ENCODE results near the gene KMT2E.

The KMT2E gene

DNA sequence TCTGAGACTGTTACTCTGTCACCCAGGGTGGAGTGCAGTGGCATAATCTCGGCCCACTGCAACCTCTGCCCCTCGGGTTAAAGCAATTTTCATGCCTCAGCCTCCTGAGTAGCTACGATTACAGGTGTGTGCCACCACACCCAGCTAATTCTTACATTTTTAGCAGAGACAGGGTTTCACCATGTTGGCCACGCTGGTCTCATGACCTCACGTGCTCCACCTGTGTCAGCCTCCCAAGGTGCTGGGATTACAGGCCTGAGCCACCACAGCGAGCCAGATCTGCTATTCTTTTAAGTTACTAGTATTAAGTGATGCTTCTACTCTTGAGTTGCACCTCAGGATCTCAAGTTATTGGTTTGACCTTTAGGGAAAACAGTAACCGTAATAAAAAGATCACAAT lies 23.0 kb upstream of the KMT2E start:
- ATAC-seq: no peak
- TF ChIP-seq ISL1 (CRISPR knock-in tag; IDR thresholded peaks at IDR 0.05) (no peak), TCF4 (CRISPR knock-in tag; IDR thresholded peaks at IDR 0.05; ENCODE audit: borderline replicate concordance) (no peak), BACH2 (CRISPR knock-in tag; IDR thresholded peaks at IDR 0.05; ENCODE audit: borderline replicate concordance) (no peak), PPARA (CRISPR knock-in tag; IDR thresholded peaks at IDR 0.05; ENCODE audit: borderline replicate concordance) (no peak), ZFP30 (CRISPR knock-in tag; IDR thresholded peaks at IDR 0.05) (no peak), CSDC2 (CRISPR knock-in tag; IDR thresholded peaks at IDR 0.05) (no peak), TOX (CRISPR knock-in tag; IDR thresholded peaks at IDR 0.05; ENCODE audit: borderline replicate concordance) (no peak)

DNA sequence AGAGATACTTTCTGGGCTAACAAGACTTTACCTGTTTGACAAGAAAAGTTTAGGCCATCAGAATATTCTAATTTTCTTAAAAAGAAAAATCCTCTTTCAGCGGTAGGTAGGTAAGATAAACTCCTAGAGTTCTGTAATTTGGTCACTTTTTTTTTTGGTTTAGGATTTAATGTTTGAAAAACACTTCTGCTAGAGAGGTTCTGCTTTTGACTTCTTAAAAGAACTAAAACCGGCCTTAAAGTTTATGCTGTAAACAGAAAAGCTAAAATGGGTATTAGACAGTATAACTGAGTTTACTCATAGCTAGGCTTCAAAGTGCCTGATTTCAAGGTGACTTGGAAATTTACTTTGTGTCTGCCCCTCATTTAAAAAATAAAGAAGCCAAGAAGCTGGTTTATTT lies 21.7 kb upstream of the KMT2E start:
- TF ChIP-seq SNAI2 (CRISPR knock-in tag; IDR thresholded peaks at IDR 0.05): no peak
- ATAC-seq: no peak

DNA sequence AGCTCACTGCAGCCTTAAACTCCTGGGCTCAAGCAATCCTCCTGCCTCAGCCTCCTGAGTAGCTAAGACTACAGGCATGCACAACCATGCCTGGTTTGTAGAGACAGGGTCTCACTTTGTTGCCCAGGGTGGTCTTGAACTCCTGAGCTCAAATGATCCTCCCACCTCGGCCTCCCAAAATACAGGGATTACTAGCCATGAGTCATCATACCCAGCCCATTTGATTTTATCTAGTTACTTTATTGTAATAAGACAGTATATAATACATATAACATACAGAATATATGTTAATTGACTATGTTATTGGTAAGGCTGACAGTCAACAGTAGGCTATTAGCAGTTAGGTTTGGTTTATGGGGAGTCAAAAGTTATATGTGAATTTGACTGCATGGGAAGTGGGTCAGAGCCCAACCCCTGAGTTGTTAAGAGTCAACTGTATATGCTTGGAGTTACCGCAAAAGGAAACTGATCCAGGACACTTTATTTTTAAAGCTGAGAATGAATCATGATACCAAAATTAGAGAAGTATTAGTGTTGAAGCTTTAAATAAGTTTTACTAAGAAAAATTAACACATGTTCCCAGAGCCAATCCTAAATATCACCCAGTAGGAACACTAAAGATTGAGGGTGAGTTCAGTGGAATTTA lies 20.7 kb upstream of the KMT2E start:
- ATAC-seq: no peak
- no peak for TF ChIP-seq ZFP3 (CRISPR knock-in tag; IDR thresholded peaks at IDR 0.05)
- TF ChIP-seq ISL1 (CRISPR knock-in tag; IDR thresholded peaks at IDR 0.05): no peak
- TF ChIP-seq, protein P1, sequence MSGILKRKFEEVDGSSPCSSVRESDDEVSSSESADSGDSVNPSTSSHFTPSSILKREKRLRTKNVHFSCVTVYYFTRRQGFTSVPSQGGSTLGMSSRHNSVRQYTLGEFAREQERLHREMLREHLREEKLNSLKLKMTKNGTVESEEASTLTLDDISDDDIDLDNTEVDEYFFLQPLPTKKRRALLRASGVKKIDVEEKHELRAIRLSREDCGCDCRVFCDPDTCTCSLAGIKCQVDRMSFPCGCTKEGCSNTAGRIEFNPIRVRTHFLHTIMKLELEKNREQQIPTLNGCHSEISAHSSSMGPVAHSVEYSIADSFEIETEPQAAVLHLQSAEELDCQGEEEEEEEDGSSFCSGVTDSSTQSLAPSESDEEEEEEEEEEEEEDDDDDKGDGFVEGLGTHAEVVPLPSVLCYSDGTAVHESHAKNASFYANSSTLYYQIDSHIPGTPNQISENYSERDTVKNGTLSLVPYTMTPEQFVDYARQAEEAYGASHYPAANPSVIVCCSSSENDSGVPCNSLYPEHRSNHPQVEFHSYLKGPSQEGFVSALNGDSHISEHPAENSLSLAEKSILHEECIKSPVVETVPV (CRISPR knock-in tag; IDR thresholded peaks at IDR 0.05): no peak

DNA sequence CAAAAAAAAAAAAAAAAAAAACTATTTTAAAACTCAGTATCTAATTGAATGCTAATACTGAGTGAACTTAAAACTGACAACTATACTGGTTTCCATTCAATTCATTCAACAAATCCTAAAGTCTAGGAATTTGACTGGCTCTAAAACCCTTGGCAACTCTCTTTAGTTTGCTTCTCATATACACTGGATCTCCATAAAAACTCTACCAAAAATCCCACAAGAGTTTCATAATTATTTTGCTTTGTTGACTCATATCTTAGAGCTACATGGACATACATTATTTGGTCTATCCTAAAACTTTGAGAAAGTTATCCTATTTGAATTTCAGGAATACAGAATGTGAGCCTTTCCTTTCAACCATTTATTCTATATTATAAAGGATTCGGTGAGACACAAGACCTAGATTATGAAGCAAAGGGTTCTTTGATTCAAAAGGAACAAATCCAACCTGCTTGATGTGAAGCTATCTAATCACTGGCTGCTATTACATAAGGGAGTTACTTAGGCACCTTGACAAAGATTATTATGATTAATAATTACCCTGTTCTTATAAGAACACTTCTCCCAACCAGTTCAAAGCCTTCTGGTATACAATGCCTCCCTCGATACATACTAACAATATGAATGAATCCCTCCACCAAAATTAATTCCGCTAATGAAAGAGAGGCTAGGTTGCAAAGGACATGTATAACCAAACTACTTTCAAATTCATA lies 15.8 kb upstream of the KMT2E start:
- TF ChIP-seq, protein P1 (CRISPR knock-in tag; IDR thresholded peaks at IDR 0.05): no peak
- TF ChIP-seq ZFP3 (CRISPR knock-in tag; IDR thresholded peaks at IDR 0.05) (no peak), ISL1 (CRISPR knock-in tag; IDR thresholded peaks at IDR 0.05) (no peak), TCF4 (CRISPR knock-in tag; IDR thresholded peaks at IDR 0.05; ENCODE audit: borderline replicate concordance) (no peak), BACH2 (CRISPR knock-in tag; IDR thresholded peaks at IDR 0.05; ENCODE audit: borderline replicate concordance) (no peak), GLIS3 (CRISPR knock-in tag; IDR thresholded peaks at IDR 0.05) (no peak), OSR1 (CRISPR knock-in tag; IDR thresholded peaks at IDR 0.05) (no peak), ARNTL (CRISPR knock-in tag; IDR thresholded peaks at IDR 0.05; ENCODE audit: borderline replicate concordance, low read depth) (no peak), SNAI2 (CRISPR knock-in tag; IDR thresholded peaks at IDR 0.05) (no peak), ZFP30 (CRISPR knock-in tag; IDR thresholded peaks at IDR 0.05) (no peak), RARB (CRISPR knock-in tag; IDR thresholded peaks at IDR 0.05) (no peak), ZNF565 (CRISPR knock-in tag; conservative IDR thresholded peaks at IDR 0.05; ENCODE audit: low read depth) (no peak), ZC3H10 (CRISPR knock-in tag; IDR thresholded peaks at IDR 0.05) (no peak), CSDC2 (CRISPR knock-in tag; IDR thresholded peaks at IDR 0.05) (no peak)
- TF ChIP-seq, protein P2, sequence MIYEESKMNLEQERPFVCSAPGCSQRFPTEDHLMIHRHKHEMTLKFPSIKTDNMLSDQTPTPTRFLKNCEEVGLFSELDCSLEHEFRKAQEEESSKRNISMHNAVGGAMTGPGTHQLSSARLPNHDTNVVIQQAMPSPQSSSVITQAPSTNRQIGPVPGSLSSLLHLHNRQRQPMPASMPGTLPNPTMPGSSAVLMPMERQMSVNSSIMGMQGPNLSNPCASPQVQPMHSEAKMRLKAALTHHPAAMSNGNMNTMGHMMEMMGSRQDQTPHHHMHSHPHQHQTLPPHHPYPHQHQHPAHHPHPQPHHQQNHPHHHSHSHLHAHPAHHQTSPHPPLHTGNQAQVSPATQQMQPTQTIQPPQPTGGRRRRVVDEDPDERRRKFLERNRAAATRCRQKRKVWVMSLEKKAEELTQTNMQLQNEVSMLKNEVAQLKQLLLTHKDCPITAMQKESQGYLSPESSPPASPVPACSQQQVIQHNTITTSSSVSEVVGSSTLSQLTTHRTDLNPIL (CRISPR knock-in tag; IDR thresholded peaks at IDR 0.05; ENCODE audit: low read depth): no peak
- TF ChIP-seq, protein P3, sequence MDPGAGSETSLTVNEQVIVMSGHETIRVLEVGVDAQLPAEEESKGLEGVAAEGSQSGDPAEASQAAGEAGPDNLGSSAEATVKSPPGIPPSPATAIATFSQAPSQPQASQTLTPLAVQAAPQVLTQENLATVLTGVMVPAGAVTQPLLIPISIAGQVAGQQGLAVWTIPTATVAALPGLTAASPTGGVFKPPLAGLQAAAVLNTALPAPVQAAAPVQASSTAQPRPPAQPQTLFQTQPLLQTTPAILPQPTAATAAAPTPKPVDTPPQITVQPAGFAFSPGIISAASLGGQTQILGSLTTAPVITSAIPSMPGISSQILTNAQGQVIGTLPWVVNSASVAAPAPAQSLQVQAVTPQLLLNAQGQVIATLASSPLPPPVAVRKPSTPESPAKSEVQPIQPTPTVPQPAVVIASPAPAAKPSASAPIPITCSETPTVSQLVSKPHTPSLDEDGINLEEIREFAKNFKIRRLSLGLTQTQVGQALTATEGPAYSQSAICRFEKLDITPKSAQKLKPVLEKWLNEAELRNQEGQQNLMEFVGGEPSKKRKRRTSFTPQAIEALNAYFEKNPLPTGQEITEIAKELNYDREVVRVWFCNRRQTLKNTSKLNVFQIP (CRISPR knock-in tag; IDR thresholded peaks at IDR 0.05; ENCODE audit: borderline replicate concordance, low read depth): no peak
- TF ChIP-seq, protein P4, sequence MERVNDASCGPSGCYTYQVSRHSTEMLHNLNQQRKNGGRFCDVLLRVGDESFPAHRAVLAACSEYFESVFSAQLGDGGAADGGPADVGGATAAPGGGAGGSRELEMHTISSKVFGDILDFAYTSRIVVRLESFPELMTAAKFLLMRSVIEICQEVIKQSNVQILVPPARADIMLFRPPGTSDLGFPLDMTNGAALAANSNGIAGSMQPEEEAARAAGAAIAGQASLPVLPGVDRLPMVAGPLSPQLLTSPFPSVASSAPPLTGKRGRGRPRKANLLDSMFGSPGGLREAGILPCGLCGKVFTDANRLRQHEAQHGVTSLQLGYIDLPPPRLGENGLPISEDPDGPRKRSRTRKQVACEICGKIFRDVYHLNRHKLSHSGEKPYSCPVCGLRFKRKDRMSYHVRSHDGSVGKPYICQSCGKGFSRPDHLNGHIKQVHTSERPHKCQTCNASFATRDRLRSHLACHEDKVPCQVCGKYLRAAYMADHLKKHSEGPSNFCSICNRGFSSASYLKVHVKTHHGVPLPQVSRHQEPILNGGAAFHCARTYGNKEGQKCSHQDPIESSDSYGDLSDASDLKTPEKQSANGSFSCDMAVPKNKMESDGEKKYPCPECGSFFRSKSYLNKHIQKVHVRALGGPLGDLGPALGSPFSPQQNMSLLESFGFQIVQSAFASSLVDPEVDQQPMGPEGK (CRISPR knock-in tag; IDR thresholded peaks at IDR 0.05; ENCODE audit: borderline replicate concordance): no peak
- no peak for ATAC-seq

Data from SK-N-SH treated with all-trans-retinoic acid at 6 μM for 48 hours (cell line).